Activated T-cell treated with anti-CD3 and anti-CD28 coated beads for 1 hour (primary cell): ENCODE results near the gene ABHD10.

ENCODE experiments used
- DNase-seq: peaks from one replicate; pipeline ENCODE4 v3.0.0-alpha.2; 2020; ENCODE audit warnings: low read depth

The ABHD10 gene

GRCh38 chr3:111965484-111965883 is 13.3 kb upstream of the ABHD10 start:
- no peak for DNase-seq

- DNase-seq, result no peak
These were observed 11.8 kb upstream of the ABHD10 start for GRCh38 chr3:111967068-111967467.

GRCh38 chr3:111967651-111968274 is 11.1 kb upstream of the ABHD10 start:
- DNase-seq, result peak; percentile 73

GRCh38 chr3:111968319-111969054 is 10.3 kb upstream of the ABHD10 start:
- no peak for DNase-seq

- DNase-seq, result no peak
These were observed 8.4 kb upstream of the ABHD10 start for GRCh38 chr3:111970376-111970775.

- DNase-seq, result no peak
These were observed 7.2 kb upstream of the ABHD10 start for GRCh38 chr3:111971533-111972130.

- no peak for DNase-seq
These were observed 5.9 kb upstream of the ABHD10 start for GRCh38 chr3:111972891-111973290.

GRCh38 chr3:111975131-111975530 is 3.7 kb upstream of the ABHD10 start:
- DNase-seq, result no peak

GRCh38 chr3:111976254-111976653 is 2.6 kb upstream of the ABHD10 start:
- DNase-seq, result no peak

- no peak for DNase-seq
These were observed 710 bp downstream of the ABHD10 start for GRCh38 chr3:111979434-111980038.

- no peak for DNase-seq
These were observed 2.1 kb downstream of the ABHD10 start for GRCh38 chr3:111980716-111981456.

GRCh38 chr3:111981457-111981763 is 2.6 kb downstream of the ABHD10 start:
- DNase-seq, result no peak

GRCh38 chr3:111984636-111985298 is 5.9 kb downstream of the ABHD10 start:
- no peak for DNase-seq

GRCh38 chr3:111986800-111987199 is 8.0 kb downstream of the ABHD10 start:
- DNase-seq, result no peak

GRCh38 chr3:111989061-111989678 is 10.3 kb downstream of the ABHD10 start:
- DNase-seq, result no peak

- DNase-seq, result no peak
These were observed 14.2 kb downstream of the ABHD10 start for GRCh38 chr3:111993038-111993437.

GRCh38 chr3:111998636-111999483 is 20.0 kb downstream of the ABHD10 start, which contains the start of gene TAGLN3:
Gene TAGLN3 (plus strand): TSS chr3:111998922. CDS start chr3:111999423, 501 bp downstream.
- no peak for DNase-seq

- no peak for DNase-seq
These were observed 20.9 kb downstream of the ABHD10 start for GRCh38 chr3:111999484-112000324.

- DNase-seq, result no peak
These were observed 21.5 kb downstream of the ABHD10 start for GRCh38 chr3:112000367-112000771.
